Measurements from ENCODE around the gene PHOX2A. TPM values are rescaled to one million over a fixed set of nuclear protein-coding genes. Genes with fewer than 3 reads are reported as not detected.
"Not testable (repeated sequence)": the region's sequence is repeated elsewhere in the genome, so short reads cannot be mapped to it uniquely, and the experiment has no call there.

The PHOX2A gene
- polyA plus RNA-seq (2012; ENCODE audit: low read depth, missing spikeins), result not detected

GRCh38 chr11:72244060-72244360 lies at the start of gene PHOX2A:
Gene PHOX2A, minus strand, starts transcription at chr11:72244176. Its CDS starts 172 bp downstream, at chr11:72244004.
- FAIRE-seq, result no peak
- TF ChIP-seq TAF1 (IDR thresholded peaks at IDR 0.05; ENCODE audit: low read depth, low read length) (no peak), POLR2AphosphoS5 (IDR thresholded peaks at IDR 0.05; ENCODE audit: low read depth, low read length) (no peak), PAX5 (IDR thresholded peaks at IDR 0.05; ENCODE audit: insufficient read depth, low read length, severe bottlenecking) (no peak), POU2F2 (IDR thresholded peaks at IDR 0.05; ENCODE audit: low read depth, low read length) (no peak), SPI1 (IDR thresholded peaks at IDR 0.05; ENCODE audit: low read depth, low read length) (no peak), POLR2A (IDR thresholded peaks at IDR 0.05; ENCODE audit: low read depth, low read length) (no peak)
- no peak for DNase-seq (ENCODE audit: insufficient read length, low spot score)

- TF ChIP-seq POLR2A (IDR thresholded peaks at IDR 0.05; ENCODE audit: low read depth, low read length) (no peak), POU2F2 (IDR thresholded peaks at IDR 0.05; ENCODE audit: low read depth, low read length) (no peak), TAF1 (IDR thresholded peaks at IDR 0.05; ENCODE audit: low read depth, low read length) (no peak), PAX5 (IDR thresholded peaks at IDR 0.05; ENCODE audit: insufficient read depth, low read length, severe bottlenecking) (no peak)
- DNase-seq (ENCODE audit: insufficient read length, low spot score), result no peak
- no peak for FAIRE-seq
Observed at GRCh38 chr11:72293391-72293790, 49.4 kb upstream of the PHOX2A start.

GRCh38 chr11:72292106-72292785 lies 48.3 kb upstream of the PHOX2A start:
- no peak for FAIRE-seq
- DNase-seq (ENCODE audit: insufficient read length, low spot score), result no peak
- TF ChIP-seq POU2F2 (IDR thresholded peaks at IDR 0.05; ENCODE audit: low read depth, low read length) (no peak), PAX5 (IDR thresholded peaks at IDR 0.05; ENCODE audit: insufficient read depth, low read length, severe bottlenecking) (no peak), POLR2A (IDR thresholded peaks at IDR 0.05; ENCODE audit: low read depth, low read length) (no peak), POLR2AphosphoS5 (IDR thresholded peaks at IDR 0.05; ENCODE audit: low read depth, low read length) (no peak), SPI1 (IDR thresholded peaks at IDR 0.05; ENCODE audit: low read depth, low read length) (no peak), TAF1 (IDR thresholded peaks at IDR 0.05; ENCODE audit: low read depth, low read length) (no peak)

GRCh38 chr11:72290741-72291140 lies 46.8 kb upstream of the PHOX2A start:
- not testable (repeated sequence) for DNase-seq (ENCODE audit: insufficient read length, low spot score)

GRCh38 chr11:72287293-72287692 lies 43.3 kb upstream of the PHOX2A start:
- no peak for FAIRE-seq
- TF ChIP-seq POLR2A (IDR thresholded peaks at IDR 0.05; ENCODE audit: low read depth, low read length) (no peak), POLR2AphosphoS5 (IDR thresholded peaks at IDR 0.05; ENCODE audit: low read depth, low read length) (no peak), PAX5 (IDR thresholded peaks at IDR 0.05; ENCODE audit: insufficient read depth, low read length, severe bottlenecking) (no peak), TAF1 (IDR thresholded peaks at IDR 0.05; ENCODE audit: low read depth, low read length) (no peak), POU2F2 (IDR thresholded peaks at IDR 0.05; ENCODE audit: low read depth, low read length) (no peak), SPI1 (IDR thresholded peaks at IDR 0.05; ENCODE audit: low read depth, low read length) (no peak)
- DNase-seq (ENCODE audit: insufficient read length, low spot score), result no peak

More at GRCh38 chr11:72290741-72291140, 46.8 kb upstream of the PHOX2A start:
- FAIRE-seq, result not testable (repeated sequence)

GRCh38 chr11:72283947-72284346 lies 40.0 kb upstream of the PHOX2A start:
- no peak for DNase-seq (ENCODE audit: insufficient read length, low spot score)
- no peak for TF ChIP-seq POU2F2 (IDR thresholded peaks at IDR 0.05; ENCODE audit: low read depth, low read length)
- TF ChIP-seq POLR2AphosphoS5 (IDR thresholded peaks at IDR 0.05; ENCODE audit: low read depth, low read length), result no peak
- TF ChIP-seq TAF1 (IDR thresholded peaks at IDR 0.05; ENCODE audit: low read depth, low read length), result no peak
- TF ChIP-seq PAX5 (IDR thresholded peaks at IDR 0.05; ENCODE audit: insufficient read depth, low read length, severe bottlenecking), result no peak
- TF ChIP-seq POLR2A (IDR thresholded peaks at IDR 0.05; ENCODE audit: low read depth, low read length), result no peak
- no peak for TF ChIP-seq SPI1 (IDR thresholded peaks at IDR 0.05; ENCODE audit: low read depth, low read length)
- FAIRE-seq, result no peak

GRCh38 chr11:72280726-72281315 lies 36.8 kb upstream of the PHOX2A start:
- FAIRE-seq, result no peak
- TF ChIP-seq POU2F2 (IDR thresholded peaks at IDR 0.05; ENCODE audit: low read depth, low read length), result no peak
- TF ChIP-seq PAX5 (IDR thresholded peaks at IDR 0.05; ENCODE audit: insufficient read depth, low read length, severe bottlenecking), result no peak
- no peak for TF ChIP-seq POLR2A (IDR thresholded peaks at IDR 0.05; ENCODE audit: low read depth, low read length)
- no peak for TF ChIP-seq POLR2AphosphoS5 (IDR thresholded peaks at IDR 0.05; ENCODE audit: low read depth, low read length)
- no peak for TF ChIP-seq TAF1 (IDR thresholded peaks at IDR 0.05; ENCODE audit: low read depth, low read length)
- TF ChIP-seq SPI1 (IDR thresholded peaks at IDR 0.05; ENCODE audit: low read depth, low read length), result no peak

GRCh38 chr11:72280037-72280436 lies 36.1 kb upstream of the PHOX2A start:
- no peak for TF ChIP-seq SPI1 (IDR thresholded peaks at IDR 0.05; ENCODE audit: low read depth, low read length)
- TF ChIP-seq POU2F2 (IDR thresholded peaks at IDR 0.05; ENCODE audit: low read depth, low read length), result no peak
- TF ChIP-seq POLR2A (IDR thresholded peaks at IDR 0.05; ENCODE audit: low read depth, low read length), result no peak
- no peak for TF ChIP-seq TAF1 (IDR thresholded peaks at IDR 0.05; ENCODE audit: low read depth, low read length)
- no peak for TF ChIP-seq PAX5 (IDR thresholded peaks at IDR 0.05; ENCODE audit: insufficient read depth, low read length, severe bottlenecking)
- no peak for TF ChIP-seq POLR2AphosphoS5 (IDR thresholded peaks at IDR 0.05; ENCODE audit: low read depth, low read length)
- no peak for DNase-seq (ENCODE audit: insufficient read length, low spot score)
- FAIRE-seq, result no peak

More at GRCh38 chr11:72280726-72281315, 36.8 kb upstream of the PHOX2A start:
- no peak for DNase-seq (ENCODE audit: insufficient read length, low spot score)

- FAIRE-seq (no peak), DNase-seq (ENCODE audit: insufficient read length, low spot score) (no peak)
- no peak for TF ChIP-seq POLR2AphosphoS5 (IDR thresholded peaks at IDR 0.05; ENCODE audit: low read depth, low read length)
- no peak for TF ChIP-seq TAF1 (IDR thresholded peaks at IDR 0.05; ENCODE audit: low read depth, low read length)
- no peak for TF ChIP-seq POU2F2 (IDR thresholded peaks at IDR 0.05; ENCODE audit: low read depth, low read length)
- TF ChIP-seq POLR2A (IDR thresholded peaks at IDR 0.05; ENCODE audit: low read depth, low read length), result no peak
Observed at GRCh38 chr11:72278905-72279304, 34.9 kb upstream of the PHOX2A start.

- FAIRE-seq (no peak), DNase-seq (ENCODE audit: insufficient read length, low spot score) (no peak)
- TF ChIP-seq POLR2A (IDR thresholded peaks at IDR 0.05; ENCODE audit: low read depth, low read length) (no peak), POU2F2 (IDR thresholded peaks at IDR 0.05; ENCODE audit: low read depth, low read length) (no peak), TAF1 (IDR thresholded peaks at IDR 0.05; ENCODE audit: low read depth, low read length) (no peak), POLR2AphosphoS5 (IDR thresholded peaks at IDR 0.05; ENCODE audit: low read depth, low read length) (no peak), PAX5 (IDR thresholded peaks at IDR 0.05; ENCODE audit: insufficient read depth, low read length, severe bottlenecking) (no peak), SPI1 (IDR thresholded peaks at IDR 0.05; ENCODE audit: low read depth, low read length) (no peak)
Observed at GRCh38 chr11:72274435-72274834, 30.5 kb upstream of the PHOX2A start.

Measured in GM12891 (cell line).